ENCODE measurements around the gene RAD51B.

DNA sequence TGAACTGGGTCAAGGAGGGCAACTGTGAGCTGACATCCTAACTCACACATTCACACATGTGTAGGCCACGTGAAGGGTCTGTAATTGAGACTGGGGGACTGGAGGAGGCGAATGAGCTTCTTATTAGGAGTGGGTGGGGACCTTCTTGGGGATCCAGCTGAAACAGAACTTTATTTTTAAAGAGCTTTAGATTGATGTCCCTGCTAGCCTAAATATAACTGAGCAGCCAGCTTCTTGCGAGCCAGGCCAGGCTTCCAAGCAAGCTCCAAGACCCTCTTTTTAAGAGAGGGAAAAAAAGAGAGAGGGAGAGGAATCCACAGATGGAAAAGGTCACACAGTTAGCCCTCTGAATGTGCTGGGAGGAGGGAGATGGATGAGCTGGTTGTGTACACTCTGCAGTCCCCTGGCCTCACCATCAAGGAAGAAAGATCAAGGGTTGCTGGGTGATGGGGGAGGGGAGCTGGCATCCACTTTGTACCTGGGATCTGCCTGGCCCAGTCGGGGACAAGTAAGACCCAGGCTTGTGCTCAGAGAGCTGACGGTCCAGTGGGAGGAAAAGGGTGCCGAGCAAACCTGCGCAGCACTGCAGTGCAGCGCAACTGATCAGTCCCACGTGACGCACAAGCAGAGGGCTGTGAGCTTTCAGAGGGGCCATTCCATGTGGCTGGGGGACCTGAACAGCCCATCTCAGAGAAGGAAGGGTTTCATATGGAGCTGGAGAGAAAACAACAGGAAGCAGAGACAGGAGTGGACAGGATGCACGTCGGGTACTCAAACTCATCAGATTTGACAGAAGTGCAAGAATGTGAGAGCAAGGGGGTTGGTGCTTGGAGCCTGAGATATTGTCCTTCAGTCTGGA lies 818.8 kb downstream of the RAD51B start:
- TF ChIP-seq, protein P1, sequence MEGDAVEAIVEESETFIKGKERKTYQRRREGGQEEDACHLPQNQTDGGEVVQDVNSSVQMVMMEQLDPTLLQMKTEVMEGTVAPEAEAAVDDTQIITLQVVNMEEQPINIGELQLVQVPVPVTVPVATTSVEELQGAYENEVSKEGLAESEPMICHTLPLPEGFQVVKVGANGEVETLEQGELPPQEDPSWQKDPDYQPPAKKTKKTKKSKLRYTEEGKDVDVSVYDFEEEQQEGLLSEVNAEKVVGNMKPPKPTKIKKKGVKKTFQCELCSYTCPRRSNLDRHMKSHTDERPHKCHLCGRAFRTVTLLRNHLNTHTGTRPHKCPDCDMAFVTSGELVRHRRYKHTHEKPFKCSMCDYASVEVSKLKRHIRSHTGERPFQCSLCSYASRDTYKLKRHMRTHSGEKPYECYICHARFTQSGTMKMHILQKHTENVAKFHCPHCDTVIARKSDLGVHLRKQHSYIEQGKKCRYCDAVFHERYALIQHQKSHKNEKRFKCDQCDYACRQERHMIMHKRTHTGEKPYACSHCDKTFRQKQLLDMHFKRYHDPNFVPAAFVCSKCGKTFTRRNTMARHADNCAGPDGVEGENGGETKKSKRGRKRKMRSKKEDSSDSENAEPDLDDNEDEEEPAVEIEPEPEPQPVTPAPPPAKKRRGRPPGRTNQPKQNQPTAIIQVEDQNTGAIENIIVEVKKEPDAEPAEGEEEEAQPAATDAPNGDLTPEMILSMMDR (conservative IDR thresholded peaks at IDR 0.05 in 1 of 2, IDR thresholded peaks at IDR 0.05 in 1 of 2; ENCODE audit: low read depth in 1 of 2, low read length in 2 of 2) = no peak
- no peak for TF ChIP-seq EZH2 (IDR thresholded peaks at IDR 0.05; ENCODE audit: low read length, missing control alignments)
